SU-DHL-6 (cell line): Measurements from ENCODE around the gene SHQ1.
A peak's percentile ranks its signal among the peaks of the same experiment; 100 is the strongest.

ENCODE experiments used
- H2AFZ ChIP-seq: fragments of 200-600 bp; sonication (generic); 2 replicates; pipeline ENCODE4 v1.6.1; 2014; ENCODE audit warnings: low read depth, mild to moderate bottlenecking, moderate library complexity, mixed read lengths, antibody characterized with exemption, low read length; ENCODE audit not compliant: severe bottlenecking
- H3F3A ChIP-seq: fragments of 200-600 bp; shearing (Covaris generic); 2 replicates; pipeline ENCODE4 v1.6.0; 2016; ENCODE audit warnings: antibody characterized with exemption, mild to moderate bottlenecking; ENCODE audit not compliant: insufficient read depth
- H3K27ac ChIP-seq: fragments of 200-600 bp; sonication (generic); 2 replicates; pipeline ENCODE4 v1.5.1; 2016; ENCODE audit warnings: low read depth, mild to moderate bottlenecking, low read length, moderate library complexity, mixed read lengths
- H3K27me3 ChIP-seq: fragments of 200-600 bp; sonication (generic), shearing (Covaris generic); 2 replicates; pipeline ENCODE4 v1.6.0; 2014; ENCODE audit warnings: mild to moderate bottlenecking, low read length
- H3K36me3 ChIP-seq: fragments of 200-600 bp; sonication (generic); 2 replicates; pipeline ENCODE4 v1.6.1; 2014; ENCODE audit warnings: mild to moderate bottlenecking, low read length, mixed read lengths
- H3K4me2 ChIP-seq: fragments of 300-600, 200-600 bp; shearing (Covaris generic), sonication (generic); 2 replicates; pipeline ENCODE4 v1.6.0; 2014; ENCODE audit warnings: low read length, low read depth, mild to moderate bottlenecking; ENCODE audit not compliant: poor library complexity, severe bottlenecking
- H3K4me3 ChIP-seq: fragments of 200-600 bp; sonication (generic); 2 replicates; pipeline ENCODE4 v1.5.1; 2014; ENCODE audit warnings: antibody characterized with exemption, low read length, mild to moderate bottlenecking, mixed read lengths; ENCODE audit not compliant: insufficient read depth, poor library complexity, severe bottlenecking
- H3K79me2 ChIP-seq: fragments of 200-600 bp; sonication (generic); 2 replicates; pipeline ENCODE4 v1.6.1; 2014; ENCODE audit warnings: mild to moderate bottlenecking, low read length, moderate library complexity; ENCODE audit not compliant: insufficient read depth
- H3K9ac ChIP-seq: fragments of 200-600 bp; sonication (generic); 2 replicates; pipeline ENCODE4 v1.7.0; 2014; ENCODE audit warnings: mild to moderate bottlenecking, low read length
- H3K9me2 ChIP-seq: fragments of 200-600 bp; sonication (generic); replicated peaks from 2 replicates; pipeline ENCODE4 v1.6.1; 2014; ENCODE audit warnings: low read length; ENCODE audit not compliant: insufficient read depth
- H3K9me3 ChIP-seq: fragments of 200-600 bp; sonication (generic); 2 replicates; pipeline ENCODE4 v1.6.1; 2014; ENCODE audit warnings: low read length, mixed read lengths; ENCODE audit not compliant: insufficient read depth
- H4K20me1 ChIP-seq: fragments of 200-600 bp; sonication (generic); 2 replicates; pipeline ENCODE4 v1.6.1; 2014; ENCODE audit warnings: low read depth, mild to moderate bottlenecking, antibody characterized with exemption, low read length, moderate library complexity, mixed read lengths
- CTCF ChIP-seq: fragments of 200-600 bp; sonication (generic); IDR thresholded peaks from one replicate; pipeline ENCODE4 v1.5.1; 2017; ENCODE audit warnings: antibody characterized with exemption, mild to moderate bottlenecking, low read length, moderate library complexity; ENCODE audit not compliant: insufficient read depth, poor library complexity, severe bottlenecking
- EZH2phosphoT487 ChIP-seq: fragments of 200-600 bp; sonication (generic), shearing (Covaris generic); conservative IDR thresholded peaks from 2 replicates; pipeline ENCODE4 v1.6.1; 2018; ENCODE audit warnings: mild to moderate bottlenecking, antibody characterized with exemption, low read length, moderate library complexity, mixed read lengths

SHQ1 gene

GRCh38 chr3:72756900-72757299 is 91.3 kb downstream of the SHQ1 start:
- H3K9me2 ChIP-seq: no peaks in the 10 kb centered on the region
- no peaks in the 10 kb centered on the region for H3F3A ChIP-seq
- no peak for TF ChIP-seq CTCF
- no peak for TF ChIP-seq EZH2phosphoT487
- H3K36me3 ChIP-seq: no peaks in the 10 kb centered on the region
- no peak overlapping the region for H3K4me3 ChIP-seq
- no peaks in the 10 kb centered on the region for H3K9me3 ChIP-seq
- no peaks in the 10 kb centered on the region for H3K79me2 ChIP-seq
- no peaks in the 10 kb centered on the region for H3K27me3 ChIP-seq
- no peak overlapping the region for H2AFZ ChIP-seq
- peak overlapping the region; percentile 37 for H3K4me2 ChIP-seq
- H3K27ac ChIP-seq: no peak overlapping the region; the same call in 1 of the 2 replicates
- no peaks in the 10 kb centered on the region for H4K20me1 ChIP-seq
- H3K9ac ChIP-seq: no peak overlapping the region

- Histone ChIP-seq H3K9ac (no peak overlapping the region), H3K36me3 (no peaks in the 10 kb centered on the region), H2AFZ (no peak overlapping the region), H3K9me2 (no peaks in the 10 kb centered on the region), H3K9me3 (no peaks in the 10 kb centered on the region), H3K4me3 (no peak overlapping the region), H4K20me1 (no peaks in the 10 kb centered on the region), H3F3A (no peaks in the 10 kb centered on the region), H3K27ac (no peak overlapping the region), H3K4me2 (no peak overlapping the region), H3K27me3 (no peaks in the 10 kb centered on the region), H3K79me2 (no peaks in the 10 kb centered on the region)
- no peak for TF ChIP-seq EZH2phosphoT487
- no peak for TF ChIP-seq CTCF
Measured at GRCh38 chr3:72754582-72754981, 93.7 kb downstream of the SHQ1 start.

DNA sequence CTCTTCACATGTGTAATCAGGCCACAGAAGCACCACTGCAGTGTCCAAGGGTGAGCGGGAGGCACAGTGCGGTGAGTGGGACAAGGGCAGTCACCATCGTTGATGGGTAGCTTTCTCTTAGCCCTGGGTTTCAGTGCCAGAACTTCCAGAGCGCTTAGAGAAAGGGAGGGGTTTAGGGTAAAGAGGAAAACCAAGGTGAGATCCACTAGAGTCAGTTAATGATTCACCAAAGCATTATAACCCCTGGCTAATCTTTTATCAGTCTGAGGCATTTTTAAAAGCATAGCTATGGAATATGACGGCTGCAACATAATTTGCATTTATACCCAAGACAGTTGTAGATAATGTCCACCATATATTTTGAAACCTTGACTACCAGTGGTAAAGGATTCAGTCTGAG is 94.8 kb downstream of the SHQ1 start:
- Histone ChIP-seq H4K20me1 (no peaks in the 10 kb centered on the region), H3K9me2 (no peaks in the 10 kb centered on the region), H3K27me3 (no peaks in the 10 kb centered on the region), H3K4me3 (no peak overlapping the region), H3K79me2 (no peaks in the 10 kb centered on the region), H3K9ac (no peak overlapping the region), H3K9me3 (no peaks in the 10 kb centered on the region), H3K27ac (no peak overlapping the region), H2AFZ (no peak overlapping the region), H3K4me2 (no peak overlapping the region), H3K36me3 (no peaks in the 10 kb centered on the region), H3F3A (no peaks in the 10 kb centered on the region)
- TF ChIP-seq CTCF (no peak), EZH2phosphoT487 (no peak)
